Stimulated activated naive CD8-positive, alpha-beta T cell treated with anti-CD3 and anti-CD28 coated beads, Interleukin-15, Interleukin-2, amounts not matched to agents 100 ng/mL and 50 ng/mL, for 24 hours (primary cell): ENCODE data around the gene PSG2.
"Not testable (repeated sequence)": the region's sequence is repeated elsewhere in the genome, so short reads cannot be mapped to it uniquely, and the experiment has no call there.

Source experiments
- H3K27ac Mint-ChIP-seq: one replicate; pipeline ENCODE4 v1.8.0; 2021; ENCODE audit warnings: mild to moderate bottlenecking, mixed read lengths
- H3K27me3 Mint-ChIP-seq: one replicate; pipeline ENCODE4 v1.8.0; 2021; ENCODE audit warnings: mixed read lengths
- H3K36me3 Mint-ChIP-seq: one replicate; pipeline ENCODE4 v1.8.0; 2021; ENCODE audit warnings: low read depth, mixed read lengths
- H3K4me1 Mint-ChIP-seq: one replicate; pipeline ENCODE4 v1.8.0; 2021; ENCODE audit warnings: low read depth, mixed read lengths
- H3K4me3 Mint-ChIP-seq: one replicate; pipeline ENCODE4 v1.8.0; 2021; ENCODE audit warnings: mild to moderate bottlenecking, mixed read lengths
- H3K9me3 Mint-ChIP-seq: one replicate; pipeline ENCODE4 v1.8.0; 2021; ENCODE audit warnings: mixed read lengths

PSG2 gene

DNA sequence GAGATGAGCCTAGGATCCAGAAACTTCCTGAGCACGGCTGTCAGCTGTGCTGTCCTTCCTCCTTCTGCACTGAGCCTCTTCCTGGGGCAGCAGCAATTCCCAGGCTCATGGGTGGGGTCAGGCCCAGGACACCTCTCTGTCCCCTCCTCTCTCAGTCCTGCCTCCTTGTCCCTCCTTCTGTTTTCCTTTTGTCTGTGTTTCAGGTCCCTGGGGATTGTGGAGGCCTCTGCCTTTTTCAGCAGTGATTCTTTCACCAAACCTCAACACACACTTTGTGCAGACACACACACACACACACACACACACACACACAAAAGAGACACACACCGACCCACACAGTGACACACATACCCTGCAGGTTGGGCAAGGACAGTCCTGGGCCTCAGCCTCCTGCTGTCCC lies at the start of gene PSG2:
Gene PSG2, minus strand, starts transcription at position 101 of the 400 bp plus-strand sequence. CDS start 132 bp downstream, outside the sequence.
- not testable (repeated sequence) for H3K27ac Mint-ChIP-seq, H3K9me3 Mint-ChIP-seq, H3K4me3 Mint-ChIP-seq, H3K4me1 Mint-ChIP-seq, H3K36me3 Mint-ChIP-seq
- peaks cover 18% of the 10 kb centered on the region for H3K27me3 Mint-ChIP-seq

GRCh38 chr19:43131281-43131842 lies 48.9 kb upstream of the PSG2 start:
- not testable (repeated sequence) for H3K27me3 Mint-ChIP-seq, H3K4me1 Mint-ChIP-seq, H3K9me3 Mint-ChIP-seq, H3K36me3 Mint-ChIP-seq, H3K27ac Mint-ChIP-seq, H3K4me3 Mint-ChIP-seq

- H3K4me1 Mint-ChIP-seq, H3K4me3 Mint-ChIP-seq, H3K9me3 Mint-ChIP-seq: not testable (repeated sequence)
Measured at GRCh38 chr19:43129197-43129596, 46.7 kb upstream of the PSG2 start.

GRCh38 chr19:43127336-43127735 lies 44.8 kb upstream of the PSG2 start:
- not testable (repeated sequence) for H3K4me1 Mint-ChIP-seq, H3K36me3 Mint-ChIP-seq, H3K4me3 Mint-ChIP-seq, H3K27me3 Mint-ChIP-seq, H3K9me3 Mint-ChIP-seq, H3K27ac Mint-ChIP-seq

More at GRCh38 chr19:43129197-43129596, 46.7 kb upstream of the PSG2 start:
- not testable (repeated sequence) for H3K27me3 Mint-ChIP-seq, H3K36me3 Mint-ChIP-seq, H3K27ac Mint-ChIP-seq

DNA sequence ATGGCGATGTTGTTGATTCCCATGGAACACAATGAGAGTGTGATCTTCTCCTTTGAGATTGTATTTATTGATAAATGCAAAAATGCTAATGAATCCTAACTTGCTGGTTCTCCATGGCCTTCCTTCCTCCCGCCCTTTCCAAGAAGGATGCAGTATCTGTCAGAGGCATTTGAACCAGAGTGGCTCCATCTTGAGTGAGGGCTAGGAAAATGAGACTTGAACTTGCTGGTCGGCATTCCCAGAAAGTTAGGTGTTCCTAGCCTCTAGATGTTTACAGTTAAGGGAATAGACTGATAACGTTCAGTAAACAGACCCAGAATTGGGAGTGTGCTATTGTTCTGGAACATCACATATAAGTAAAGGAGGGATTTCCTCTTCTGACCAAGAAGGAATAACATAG lies 44.2 kb upstream of the PSG2 start:
- H3K9me3 Mint-ChIP-seq, result no peaks in the 10 kb centered on the region
- no peak overlapping the region for H3K4me3 Mint-ChIP-seq
- H3K4me1 Mint-ChIP-seq, result no peaks in the 10 kb centered on the region
- no peaks in the 10 kb centered on the region for H3K36me3 Mint-ChIP-seq
- no peaks in the 10 kb centered on the region for H3K27me3 Mint-ChIP-seq
- H3K27ac Mint-ChIP-seq, result no peak overlapping the region

DNA sequence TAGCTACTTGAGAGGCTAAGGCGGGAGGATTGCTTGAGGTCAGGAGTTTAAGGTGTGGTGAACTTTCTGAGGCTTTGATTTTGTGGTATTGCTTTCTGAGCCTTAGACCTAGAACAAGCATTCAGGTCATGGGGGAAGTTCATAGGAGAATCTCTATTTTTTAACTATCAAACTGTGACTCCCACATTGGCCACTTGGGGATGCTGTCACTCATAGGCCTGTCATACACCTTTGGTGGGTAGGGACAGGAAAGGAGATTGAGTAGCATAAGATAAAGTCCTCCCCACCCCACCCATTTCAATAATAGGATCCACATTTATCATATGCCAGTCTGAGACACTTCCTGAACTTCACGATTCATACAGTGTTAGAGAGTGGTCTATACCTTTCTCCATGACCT lies 41.9 kb upstream of the PSG2 start:
- no peak overlapping the region for H3K27ac Mint-ChIP-seq
- H3K27me3 Mint-ChIP-seq, result no peaks in the 10 kb centered on the region
- H3K4me3 Mint-ChIP-seq, result no peak overlapping the region
- peaks cover 4% of the 10 kb centered on the region for H3K9me3 Mint-ChIP-seq
- H3K36me3 Mint-ChIP-seq, result no peaks in the 10 kb centered on the region
- no peaks in the 10 kb centered on the region for H3K4me1 Mint-ChIP-seq

- not testable (repeated sequence) for H3K36me3 Mint-ChIP-seq, H3K27ac Mint-ChIP-seq, H3K4me1 Mint-ChIP-seq, H3K4me3 Mint-ChIP-seq, H3K27me3 Mint-ChIP-seq, H3K9me3 Mint-ChIP-seq
Measured at GRCh38 chr19:43120433-43121026, 38.0 kb upstream of the PSG2 start.

- H3K27ac Mint-ChIP-seq, H3K27me3 Mint-ChIP-seq, H3K9me3 Mint-ChIP-seq, H3K4me1 Mint-ChIP-seq, H3K36me3 Mint-ChIP-seq, H3K4me3 Mint-ChIP-seq: not testable (repeated sequence)
Measured at GRCh38 chr19:43119526-43119925, 37.0 kb upstream of the PSG2 start.

GRCh38 chr19:43116421-43116820 lies 33.9 kb upstream of the PSG2 start:
- H3K4me1 Mint-ChIP-seq, H3K4me3 Mint-ChIP-seq, H3K27me3 Mint-ChIP-seq, H3K27ac Mint-ChIP-seq, H3K36me3 Mint-ChIP-seq: not testable (repeated sequence)
- peaks cover 17% of the 10 kb centered on the region for H3K9me3 Mint-ChIP-seq

DNA sequence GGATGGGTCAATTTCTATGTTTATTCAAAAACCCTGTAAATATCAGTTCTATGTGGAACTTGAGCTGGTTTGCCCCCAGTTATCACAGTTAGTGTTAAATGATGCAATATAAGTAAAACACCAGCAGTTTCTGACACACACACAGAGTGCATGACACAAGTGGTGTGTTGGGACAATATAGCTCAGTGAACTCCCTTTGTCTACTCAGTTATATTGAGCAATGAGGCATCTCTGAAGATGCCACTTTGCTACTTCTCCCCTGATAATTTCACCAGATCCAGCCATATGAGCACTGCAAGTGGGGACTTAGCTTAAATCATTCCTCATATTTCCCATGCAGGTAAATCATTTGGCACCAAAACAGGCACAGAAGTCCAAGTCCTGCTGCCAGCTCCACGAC lies 33.0 kb upstream of the PSG2 start:
- H3K27ac Mint-ChIP-seq, H3K4me3 Mint-ChIP-seq, H3K27me3 Mint-ChIP-seq, H3K36me3 Mint-ChIP-seq, H3K4me1 Mint-ChIP-seq: not testable (repeated sequence)
- H3K9me3 Mint-ChIP-seq, result peaks cover 17% of the 10 kb centered on the region

- H3K27me3 Mint-ChIP-seq, result not testable (repeated sequence)
Measured at GRCh38 chr19:43115064-43115463, 32.6 kb upstream of the PSG2 start.

DNA sequence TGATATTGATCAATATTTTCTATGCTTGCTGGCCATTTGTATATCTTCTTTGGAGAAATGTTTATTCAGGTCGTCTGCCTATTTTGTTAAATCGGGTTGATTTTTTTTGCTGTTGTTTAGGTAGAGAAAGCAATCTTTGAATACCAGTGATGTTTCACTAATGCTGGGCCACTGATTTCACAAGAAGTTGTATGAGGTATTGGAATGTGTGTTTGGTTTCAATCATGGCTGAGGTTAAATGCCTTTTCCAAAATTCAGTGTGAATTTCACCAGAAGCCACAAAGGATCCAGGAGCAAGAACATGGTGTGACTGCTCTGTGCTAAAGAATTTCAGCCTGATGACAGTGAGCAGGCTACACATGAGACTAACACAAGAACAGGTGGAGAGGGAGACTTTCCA lies 32.1 kb upstream of the PSG2 start:
- not testable (repeated sequence) for H3K4me3 Mint-ChIP-seq, H3K27me3 Mint-ChIP-seq, H3K36me3 Mint-ChIP-seq, H3K27ac Mint-ChIP-seq, H3K4me1 Mint-ChIP-seq
- peaks cover 14% of the 10 kb centered on the region for H3K9me3 Mint-ChIP-seq

More at GRCh38 chr19:43115064-43115463, 32.6 kb upstream of the PSG2 start:
- H3K27ac Mint-ChIP-seq, H3K36me3 Mint-ChIP-seq, H3K4me3 Mint-ChIP-seq, H3K4me1 Mint-ChIP-seq: not testable (repeated sequence)
- H3K9me3 Mint-ChIP-seq, result peaks cover 17% of the 10 kb centered on the region

- not testable (repeated sequence) for H3K4me1 Mint-ChIP-seq, H3K4me3 Mint-ChIP-seq, H3K36me3 Mint-ChIP-seq, H3K27me3 Mint-ChIP-seq, H3K27ac Mint-ChIP-seq
- peaks cover 20% of the 10 kb centered on the region for H3K9me3 Mint-ChIP-seq
Measured at GRCh38 chr19:43107401-43107800, 24.9 kb upstream of the PSG2 start.

- Mint-ChIP-seq H3K9me3 (peaks cover 27% of the 10 kb centered on the region), H3K4me3 (no peak overlapping the region), H3K4me1 (no peaks in the 10 kb centered on the region), H3K27ac (no peak overlapping the region), H3K36me3 (no peaks in the 10 kb centered on the region), H3K27me3 (peaks cover 4% of the 10 kb centered on the region)
Measured at GRCh38 chr19:43105496-43105895, 23.0 kb upstream of the PSG2 start.

DNA sequence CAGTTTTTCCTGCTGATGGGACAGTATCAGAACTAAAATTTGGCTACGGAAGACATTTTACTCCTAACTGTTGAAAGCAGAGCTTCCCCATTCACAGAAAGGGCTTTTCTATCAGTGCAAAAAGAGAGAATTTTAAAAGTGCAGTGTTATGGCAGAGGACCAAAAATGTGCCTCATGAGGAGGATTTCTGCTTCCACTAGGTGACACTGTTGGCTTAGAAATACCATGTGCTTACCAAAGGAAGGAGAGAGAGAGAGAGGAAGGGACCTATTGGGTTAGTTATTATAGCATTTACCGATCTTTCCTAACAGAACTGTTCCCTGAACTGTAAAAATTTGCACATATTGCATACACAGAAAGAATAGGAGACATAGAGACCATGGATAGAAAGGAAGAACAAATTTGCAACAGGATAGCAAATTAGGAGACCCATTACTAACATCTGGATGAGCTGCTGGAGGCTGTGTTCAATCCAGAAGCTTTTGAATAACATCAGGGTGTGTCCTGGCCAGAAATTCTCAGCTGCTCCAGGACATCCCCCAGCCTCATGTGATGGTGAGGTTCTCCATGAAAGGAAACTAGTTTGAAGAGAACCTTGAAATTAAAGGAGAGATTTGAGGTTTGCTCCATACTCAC lies 21.8 kb upstream of the PSG2 start:
- H3K27me3 Mint-ChIP-seq, H3K36me3 Mint-ChIP-seq, H3K4me1 Mint-ChIP-seq, H3K27ac Mint-ChIP-seq, H3K4me3 Mint-ChIP-seq: not testable (repeated sequence)
- peaks cover 27% of the 10 kb centered on the region for H3K9me3 Mint-ChIP-seq

DNA sequence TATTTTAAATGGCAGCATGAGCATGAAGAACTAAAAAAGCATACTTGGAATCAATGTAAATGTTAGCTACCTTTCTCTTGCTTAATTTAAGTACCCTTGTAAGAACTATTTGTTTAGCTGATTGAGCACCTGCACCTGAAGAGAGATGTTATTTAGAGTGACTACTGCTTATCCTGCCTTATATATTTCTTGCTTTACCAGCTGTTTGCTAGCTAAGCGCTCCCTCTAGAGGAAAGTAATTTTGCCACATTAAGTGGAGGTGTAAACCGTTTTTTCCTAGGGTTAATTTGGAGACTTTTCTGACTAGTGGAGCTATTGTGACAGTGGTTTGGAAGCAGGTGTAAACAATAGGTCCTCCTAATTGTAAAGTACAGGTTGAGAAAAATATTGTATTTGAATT lies 19.4 kb upstream of the PSG2 start:
- no peaks in the 10 kb centered on the region for H3K27me3 Mint-ChIP-seq
- H3K9me3 Mint-ChIP-seq, result peaks cover 27% of the 10 kb centered on the region
- no peak overlapping the region for H3K4me3 Mint-ChIP-seq
- no peaks in the 10 kb centered on the region for H3K4me1 Mint-ChIP-seq
- H3K27ac Mint-ChIP-seq, result no peak overlapping the region
- H3K36me3 Mint-ChIP-seq, result no peaks in the 10 kb centered on the region
